OCI-LY3 (cell line): ENCODE measurements around the gene SLC25A41.

Experiments used
- H2AFZ ChIP-seq: fragments of 200-600, 300-600 bp; shearing (Covaris generic); 2 replicates; pipeline ENCODE4 v1.6.0; 2014; ENCODE audit warnings: antibody characterized with exemption, low read depth, low read length
- H3K27ac ChIP-seq: fragments of 200-600, 300-600 bp; sonication (generic); 2 replicates; pipeline ENCODE4 v1.5.1; 2014; ENCODE audit warnings: mild to moderate bottlenecking, low read length, moderate library complexity, mixed read lengths
- H3K27me3 ChIP-seq: fragments of 200-600, 300-600 bp; sonication (generic); 2 replicates; pipeline ENCODE4 v1.6.1; 2014; ENCODE audit warnings: low read depth, low read length, mixed read lengths
- H3K36me3 ChIP-seq: fragments of 200-600, 300-600 bp; sonication (generic); replicated peaks from 2 replicates; pipeline ENCODE3; 2014; ENCODE audit warnings: low read depth, low read length, mixed read lengths
- H3K4me1 ChIP-seq: fragments of 300-600, 200-600 bp; sonication (generic); 2 replicates; pipeline ENCODE4 v1.6.1; 2014; ENCODE audit warnings: low read length, mixed read lengths
- H3K4me2 ChIP-seq: fragments of 200-600, 300-600 bp; sonication (generic); 2 replicates; pipeline ENCODE4 v1.6.1; 2014; ENCODE audit warnings: low read length, mixed read lengths
- H3K4me3 ChIP-seq: fragments of 300-600, 200-600 bp; sonication (generic); 2 replicates; pipeline ENCODE4 v1.5.1; 2014; ENCODE audit warnings: antibody characterized with exemption, mild to moderate bottlenecking, low read length, moderate library complexity
- H3K79me2 ChIP-seq: fragments of 300-600, 200-600 bp; shearing (Covaris generic); 2 replicates; pipeline ENCODE4 v1.6.1; 2014; ENCODE audit warnings: mild to moderate bottlenecking, low read length, mixed read lengths
- H3K9ac ChIP-seq: fragments of 300-600, 200-600 bp; shearing (Covaris generic); 2 replicates; pipeline ENCODE4 v1.6.0; 2014; ENCODE audit warnings: mild to moderate bottlenecking, low read length, moderate library complexity
- H3K9me3 ChIP-seq: fragments of 200-600, 300-600 bp; shearing (Covaris generic); 2 replicates; pipeline ENCODE4 v1.6.1; 2014; ENCODE audit warnings: low read length, mixed read lengths; ENCODE audit not compliant: insufficient read depth
- H4K20me1 ChIP-seq: fragments of 200-600, 300-600 bp; sonication (generic); 2 replicates; pipeline ENCODE4 v1.6.1; 2016; ENCODE audit warnings: low read length, mixed read lengths; ENCODE audit not compliant: insufficient read depth
- CTCF ChIP-seq: fragments of 200-600, 300-600 bp; sonication (generic); IDR thresholded peaks from 2 replicates; pipeline ENCODE4 v1.5.1; 2014; ENCODE audit warnings: antibody characterized with exemption, low read length, low read depth
- EZH2phosphoT487 ChIP-seq: fragments of 200-600 bp; shearing (Covaris generic); IDR thresholded peaks from 2 replicates; pipeline ENCODE4 v1.6.1; 2018; ENCODE audit warnings: antibody characterized with exemption, mixed run types, low read depth

Gene SLC25A41

DNA sequence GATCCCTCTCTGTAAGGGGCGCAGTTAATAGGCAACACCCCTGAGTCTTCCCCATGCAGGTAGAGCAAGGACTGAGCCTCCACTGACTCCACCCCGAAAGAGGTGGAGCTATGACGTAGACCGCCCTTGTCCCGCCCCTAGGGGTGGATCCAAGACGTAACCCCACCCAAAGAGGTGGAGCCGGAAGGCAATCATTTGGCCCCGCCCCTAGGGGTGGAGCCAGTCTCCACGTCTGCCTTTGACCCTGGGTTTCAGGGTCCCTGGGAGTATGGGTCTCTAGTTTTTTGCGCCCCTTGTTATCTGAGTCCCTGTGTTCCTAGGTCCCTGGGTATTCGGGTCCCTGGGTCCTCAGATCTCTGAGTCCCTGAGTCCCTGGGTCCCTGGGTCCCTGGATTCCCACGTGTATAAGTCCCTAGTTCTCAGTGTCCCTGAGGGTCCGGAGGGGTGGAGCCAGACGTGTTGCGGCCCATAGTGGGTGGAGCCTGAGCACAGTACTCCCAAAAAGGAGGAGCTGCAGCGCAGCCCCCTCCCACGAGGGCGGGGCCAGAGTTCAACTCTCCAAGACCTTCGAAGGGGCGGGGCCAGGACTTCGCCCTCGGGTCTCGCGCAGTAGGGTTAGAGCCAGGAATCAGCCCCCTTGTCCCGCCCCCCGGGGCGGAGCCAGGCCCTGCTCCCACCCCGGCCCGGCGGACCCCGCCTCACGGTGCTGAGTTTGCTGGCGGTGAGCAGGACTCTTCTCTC is 42.8 kb upstream of the SLC25A41 start:
- Histone ChIP-seq H3K4me3 (no peak overlapping the region), H3K4me2 (no peak overlapping the region), H3K9ac (no peak overlapping the region)

DNA sequence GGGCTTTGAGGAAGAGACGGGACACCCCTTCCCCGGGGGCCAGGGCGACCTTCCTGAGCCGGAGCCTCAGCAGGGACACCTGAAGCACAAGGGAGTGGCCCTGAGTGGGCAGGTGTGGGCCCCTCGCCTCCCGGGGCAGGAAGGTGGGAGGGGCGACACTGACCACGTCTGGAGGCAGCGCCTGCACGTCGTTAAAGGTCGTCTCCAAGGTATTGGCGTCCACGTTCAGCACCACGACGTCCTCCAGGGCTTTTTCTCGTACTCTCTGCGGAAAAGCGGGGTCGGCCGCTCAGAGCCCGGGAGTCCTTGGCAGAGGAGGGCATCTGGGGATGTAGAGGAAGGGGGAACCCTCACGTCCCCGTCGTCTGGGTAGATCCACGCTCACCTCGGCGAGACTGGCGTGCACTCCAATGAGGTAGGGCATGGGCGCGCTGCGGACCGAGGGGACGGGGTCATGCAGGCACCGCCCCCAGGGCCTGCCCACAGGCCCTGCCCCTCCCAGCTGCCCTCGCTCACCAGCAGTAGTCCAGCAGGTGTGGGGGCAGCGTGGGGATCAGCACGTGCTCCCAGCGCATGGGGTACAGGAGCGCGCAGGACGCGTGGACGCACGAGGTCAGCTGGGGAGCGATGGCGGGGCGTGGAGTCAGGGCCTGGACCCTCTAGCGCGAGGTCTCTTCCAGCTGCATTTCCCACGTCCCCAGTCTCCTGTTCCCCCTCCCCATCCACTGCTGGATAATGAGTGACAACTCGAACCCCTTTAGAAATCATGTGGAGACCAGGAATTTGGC is 42.0 kb upstream of the SLC25A41 start:
- Histone ChIP-seq H3K4me1 (no peaks in the 10 kb centered on the region; the same call in 1 of the 2 replicates), H4K20me1 (no peaks in the 10 kb centered on the region), H3K4me3 (no peak overlapping the region), H2AFZ (no peak overlapping the region), H3K79me2 (peaks cover 9% of the 10 kb centered on the region), H3K9ac (no peak overlapping the region), H3K27ac (no peak overlapping the region), H3K36me3 (peaks cover 46% of the 10 kb centered on the region), H3K4me2 (no peak overlapping the region), H3K9me3 (no peaks in the 10 kb centered on the region), H3K27me3 (no peaks in the 10 kb centered on the region)
- TF ChIP-seq EZH2phosphoT487 (no peak), CTCF (no peak)

More for the DNA sequence above, 42.8 kb upstream of the SLC25A41 start:
- H3K27ac ChIP-seq, result no peak overlapping the region
- H3K9me3 ChIP-seq, result no peaks in the 10 kb centered on the region
- peaks cover 17% of the 10 kb centered on the region for H3K79me2 ChIP-seq
- H4K20me1 ChIP-seq, result no peaks in the 10 kb centered on the region
- peaks cover 4% of the 10 kb centered on the region; the same call in 1 of the 2 replicates for H3K4me1 ChIP-seq
- peaks cover 42% of the 10 kb centered on the region for H3K36me3 ChIP-seq
- no peaks in the 10 kb centered on the region for H3K27me3 ChIP-seq
- H2AFZ ChIP-seq, result no peak overlapping the region
- TF ChIP-seq EZH2phosphoT487, result no peak
- no peak for TF ChIP-seq CTCF

- H4K20me1 ChIP-seq, result no peaks in the 10 kb centered on the region
- H3K4me3 ChIP-seq, result no peak overlapping the region
- no peaks in the 10 kb centered on the region; the same call in 1 of the 2 replicates for H3K79me2 ChIP-seq
- no peaks in the 10 kb centered on the region for H3K9me3 ChIP-seq
- no peak overlapping the region for H3K4me2 ChIP-seq
- peaks cover 50% of the 10 kb centered on the region for H3K36me3 ChIP-seq
- TF ChIP-seq EZH2phosphoT487, result no peak
- TF ChIP-seq CTCF, result no peak
- H3K27ac ChIP-seq, result no peak overlapping the region
- H3K9ac ChIP-seq, result no peak overlapping the region
- H3K4me1 ChIP-seq, result no peaks in the 10 kb centered on the region
- no peak overlapping the region for H2AFZ ChIP-seq
- no peaks in the 10 kb centered on the region for H3K27me3 ChIP-seq
Observed at GRCh38 chr19:6473647-6474046, 40.1 kb upstream of the SLC25A41 start.

DNA sequence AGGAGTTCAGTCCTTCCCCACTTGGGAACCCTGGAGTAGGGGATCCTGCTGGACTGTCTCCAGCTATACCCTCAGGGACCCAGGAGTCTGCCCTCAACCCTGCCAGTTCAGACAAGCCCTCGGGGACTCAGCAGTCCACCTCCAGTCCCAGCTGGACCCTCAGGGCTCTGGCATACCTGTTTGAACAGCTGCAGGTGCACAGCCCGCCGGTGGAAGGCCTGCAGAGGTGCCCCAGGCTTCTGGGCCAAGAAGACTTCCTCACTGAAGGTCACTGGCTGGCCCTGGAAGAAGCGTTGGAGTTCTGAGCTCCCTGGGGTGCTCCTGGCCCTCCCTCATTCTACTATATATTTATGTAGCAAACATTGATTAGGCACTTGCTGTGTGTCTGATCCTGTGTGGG is 39.1 kb upstream of the SLC25A41 start:
- Histone ChIP-seq H3K27me3 (no peaks in the 10 kb centered on the region), H3K9ac (no peak overlapping the region), H3K4me3 (no peak overlapping the region), H3K9me3 (no peaks in the 10 kb centered on the region), H3K27ac (no peak overlapping the region), H2AFZ (no peak overlapping the region), H3K36me3 (peaks cover 60% of the 10 kb centered on the region), H4K20me1 (no peaks in the 10 kb centered on the region), H3K4me1 (no peaks in the 10 kb centered on the region), H3K4me2 (no peak overlapping the region), H3K79me2 (no peaks in the 10 kb centered on the region; the same call in 1 of the 2 replicates)
- no peak for TF ChIP-seq CTCF
- no peak for TF ChIP-seq EZH2phosphoT487
